Activated T-helper 1 cell treated with Interleukin-2 at 50 U/mL for 16 hours (primary cell): ENCODE data around the gene CD101.

Source experiments
- DNase-seq: peaks from one replicate; pipeline ENCODE4 v3.0.0-alpha.2; 2020; ENCODE audit warnings: low read depth

Gene CD101

DNA sequence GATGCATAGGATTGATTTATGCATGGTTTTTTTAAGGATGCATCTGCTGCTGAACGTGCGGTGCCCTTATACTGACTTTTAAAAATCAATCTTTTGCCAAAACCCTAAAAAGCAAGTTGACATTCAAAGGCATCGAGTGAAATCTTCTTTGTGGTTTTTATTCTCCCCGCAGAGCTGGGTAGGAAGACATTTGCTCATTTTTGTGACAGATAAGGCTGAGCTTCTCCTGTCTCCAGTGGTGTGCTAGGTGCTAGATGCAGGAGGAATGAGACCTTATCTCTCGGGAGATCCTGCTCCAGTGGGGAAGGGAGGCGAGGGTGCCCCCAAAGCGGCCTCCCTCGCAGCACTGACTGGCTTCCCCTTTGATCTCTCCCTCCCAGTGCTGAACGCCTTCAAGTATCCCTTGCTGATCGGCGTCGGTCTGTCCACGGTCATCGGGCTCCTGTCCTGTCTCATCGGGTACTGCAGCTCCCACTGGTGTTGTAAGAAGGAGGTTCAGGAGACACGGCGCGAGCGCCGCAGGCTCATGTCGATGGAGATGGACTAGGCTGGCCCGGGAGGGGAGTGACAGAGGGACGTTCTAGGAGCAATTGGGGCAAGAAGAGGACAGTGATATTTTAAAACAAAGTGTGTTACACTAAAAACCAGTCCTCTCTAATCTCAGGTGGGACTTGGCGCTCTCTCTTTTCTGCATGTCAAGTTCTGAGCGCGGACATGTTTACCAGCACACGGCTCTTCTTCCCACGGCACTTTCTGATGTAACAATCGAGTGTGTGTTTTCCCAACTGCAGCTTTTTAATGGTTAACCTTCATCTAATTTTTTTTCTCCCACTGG is 14.9 kb upstream of the CD101 start:
- peak; percentile 20 for DNase-seq

DNA sequence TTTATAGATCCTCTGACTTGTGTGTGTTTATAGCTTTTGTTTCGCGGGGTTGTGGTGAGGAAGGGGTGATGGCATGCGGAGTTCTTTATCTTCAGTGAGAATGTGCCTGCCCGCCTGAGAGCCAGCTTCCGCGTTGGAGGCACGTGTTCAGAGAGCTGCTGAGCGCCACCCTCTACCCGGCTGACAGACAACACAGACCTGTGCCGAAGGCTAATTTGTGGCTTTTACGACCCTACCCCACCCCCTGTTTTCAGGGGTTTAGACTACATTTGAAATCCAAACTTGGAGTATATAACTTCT is 14.4 kb upstream of the CD101 start:
- peak; percentile 59 for DNase-seq

DNA sequence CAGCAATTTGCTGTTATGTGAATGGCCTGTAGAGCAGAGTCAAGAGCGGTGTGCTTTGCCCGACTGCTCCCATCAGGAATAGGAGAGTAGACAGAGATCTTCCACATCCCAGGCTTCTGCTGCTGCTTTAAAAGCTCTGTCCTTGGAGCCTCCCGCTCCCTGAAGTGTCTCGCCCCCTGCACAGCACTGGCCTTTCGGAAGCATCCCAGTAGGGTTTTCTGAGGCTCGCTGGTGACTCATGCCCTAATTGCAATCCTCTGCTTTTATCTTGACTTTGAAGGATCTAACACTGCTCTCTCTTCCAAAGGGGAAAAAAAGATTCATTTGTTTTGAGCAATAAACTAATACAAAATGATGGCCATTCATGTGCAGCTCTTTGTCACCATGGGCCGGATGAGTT is 13.3 kb upstream of the CD101 start:
- no peak for DNase-seq

DNA sequence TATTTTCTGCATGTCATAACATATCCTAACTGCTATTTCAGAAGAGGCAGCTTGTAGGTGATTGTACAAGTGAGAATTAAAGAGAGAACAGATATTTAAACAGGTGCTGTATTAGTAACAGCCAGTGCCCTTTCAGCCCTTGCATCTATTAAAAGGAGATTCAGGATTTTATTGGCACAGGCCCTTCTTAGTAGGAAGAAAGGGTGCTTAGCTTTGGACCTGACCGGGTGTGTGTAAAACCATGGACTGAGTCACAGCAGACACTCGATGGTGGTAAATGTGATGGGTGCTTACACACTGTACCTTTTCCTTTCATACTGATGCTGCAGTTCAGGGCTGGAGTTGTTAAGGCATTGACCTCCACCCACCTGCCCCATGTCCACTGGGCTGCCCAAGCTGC is 12.7 kb upstream of the CD101 start:
- no peak for DNase-seq

DNA sequence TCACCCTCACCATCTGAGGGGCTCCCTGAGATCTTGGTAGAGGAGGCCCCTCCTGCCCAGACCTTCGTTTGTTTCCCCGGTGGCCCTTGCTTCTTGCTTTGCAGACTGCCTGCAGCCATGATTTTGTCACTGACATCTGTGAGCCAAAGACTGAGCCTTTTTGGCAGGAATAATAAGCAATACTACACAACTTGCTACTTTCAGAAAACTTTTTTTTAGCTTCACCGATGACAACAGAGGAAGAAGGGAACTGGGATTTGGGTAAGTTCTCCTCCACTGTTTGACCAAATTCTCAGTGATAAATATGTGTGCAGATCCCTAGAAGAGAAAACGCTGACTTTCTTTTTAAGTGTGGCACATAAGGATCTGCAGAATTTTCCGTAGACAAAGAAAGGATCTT is 11.7 kb upstream of the CD101 start:
- DNase-seq, result no peak

DNA sequence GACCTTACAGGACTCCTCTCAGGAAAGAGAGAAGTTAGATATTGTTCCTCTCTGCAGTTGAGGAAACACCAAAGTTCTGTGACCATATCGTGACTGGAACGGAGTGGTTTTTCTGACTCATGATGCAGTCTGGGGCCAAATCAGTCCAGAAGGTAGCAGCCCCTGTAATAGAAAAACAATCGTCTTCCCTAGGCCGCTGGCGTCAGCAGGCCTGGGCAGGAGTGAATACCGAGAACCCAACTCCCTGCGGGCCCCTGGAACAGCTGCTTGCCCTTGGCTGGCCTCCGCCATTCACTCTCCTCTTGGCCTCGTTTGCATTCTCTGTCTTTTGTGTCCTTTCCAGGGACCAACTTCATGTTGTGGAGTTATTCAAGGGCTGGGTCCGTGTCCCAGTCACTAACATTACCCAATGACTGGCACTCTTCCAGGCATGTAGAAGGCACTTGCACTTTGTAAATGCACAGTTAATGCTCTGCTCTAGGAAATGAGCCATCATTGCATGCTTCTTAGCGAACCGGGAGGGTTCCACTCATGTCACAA is 10.9 kb upstream of the CD101 start:
- DNase-seq, result no peak

DNA sequence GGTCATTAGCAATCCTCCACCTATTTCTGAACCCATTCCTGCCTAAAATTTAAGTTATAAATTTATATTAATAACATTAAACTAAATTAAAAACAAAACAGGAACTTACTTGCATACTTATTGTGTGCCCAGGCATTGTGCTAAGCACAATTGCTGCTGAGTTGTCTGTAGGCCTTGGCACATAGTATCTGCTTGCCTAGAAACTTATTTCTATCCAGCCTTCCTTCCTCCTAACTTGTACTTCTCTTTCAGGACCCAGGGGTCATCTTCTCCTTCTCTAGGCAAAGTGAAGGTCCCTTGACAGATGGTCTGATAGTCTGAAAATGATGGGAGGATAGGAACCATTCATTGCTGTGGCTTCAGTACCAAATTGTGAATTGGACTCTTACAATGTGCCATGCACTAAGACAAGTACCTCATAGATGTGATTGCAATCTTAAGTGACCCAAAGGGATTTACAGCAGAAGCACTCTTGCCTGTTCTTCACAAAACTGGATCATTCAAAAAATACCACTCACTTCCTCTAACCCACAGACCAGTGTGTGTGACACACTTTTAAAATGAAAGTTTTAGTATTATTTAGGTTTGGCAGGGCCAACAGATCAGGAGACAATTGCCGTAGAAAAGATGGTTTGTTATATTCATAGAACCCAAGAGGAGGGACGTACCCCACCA is 10.3 kb upstream of the CD101 start:
- DNase-seq, result no peak

GRCh38 chr1:116991918-116992317 is 9.6 kb upstream of the CD101 start:
- DNase-seq, result no peak

DNA sequence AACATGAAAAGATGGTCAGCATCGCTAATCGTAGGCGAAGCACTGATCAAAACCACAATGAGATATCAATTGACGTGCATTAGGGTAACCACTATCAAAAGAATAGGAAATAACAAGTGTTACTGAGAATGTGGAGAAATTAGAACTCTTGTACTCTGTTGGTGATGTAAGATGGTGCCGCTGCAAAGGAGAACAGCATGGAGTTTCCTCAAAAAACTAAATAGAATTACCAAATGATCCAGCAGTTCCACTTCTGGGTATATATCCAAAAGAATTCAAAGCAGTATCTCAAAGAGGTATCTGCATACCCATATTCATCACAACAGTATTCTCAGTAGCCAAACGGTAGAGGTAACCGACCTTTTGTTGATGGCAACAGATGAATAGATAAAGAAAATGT is 8.3 kb upstream of the CD101 start:
- no peak for DNase-seq

DNA sequence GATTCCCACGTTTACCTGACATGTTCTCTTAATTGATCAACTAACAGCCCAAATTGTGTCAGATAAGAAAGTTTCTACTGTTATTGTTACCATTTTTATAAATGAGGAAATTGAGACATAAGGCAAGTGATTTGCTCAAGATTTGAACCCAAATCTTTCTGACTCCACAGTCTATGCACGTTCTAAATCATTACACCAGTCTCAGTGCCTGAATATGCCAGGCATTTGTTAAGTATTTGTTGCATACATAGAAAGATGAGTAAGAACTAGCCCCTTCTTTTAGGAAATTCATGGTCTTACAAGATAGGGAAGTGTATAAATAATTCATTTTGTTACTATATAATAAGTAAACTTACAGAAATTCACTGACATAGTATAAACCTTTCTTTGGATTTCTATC is 7.1 kb upstream of the CD101 start:
- DNase-seq, result no peak

DNA sequence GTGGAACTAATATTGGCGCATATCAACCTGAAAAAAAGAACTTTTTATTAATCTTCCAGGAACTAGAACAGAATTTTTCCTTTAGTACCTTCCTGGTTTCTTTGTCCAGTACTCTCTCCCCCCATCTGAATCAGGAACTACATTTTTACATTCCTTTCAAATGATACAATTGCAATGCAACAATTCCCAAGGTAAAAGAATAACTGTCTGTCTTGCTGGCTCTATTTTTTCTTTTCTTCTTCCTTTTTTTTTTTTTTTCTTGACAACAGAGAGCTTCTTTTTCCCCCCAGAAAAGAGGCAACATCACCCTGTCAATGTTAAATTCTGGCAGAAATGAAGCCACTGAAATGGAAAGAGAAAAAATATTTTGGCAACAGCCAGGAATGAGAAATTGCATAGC is 4.5 kb upstream of the CD101 start:
- DNase-seq, result no peak

DNA sequence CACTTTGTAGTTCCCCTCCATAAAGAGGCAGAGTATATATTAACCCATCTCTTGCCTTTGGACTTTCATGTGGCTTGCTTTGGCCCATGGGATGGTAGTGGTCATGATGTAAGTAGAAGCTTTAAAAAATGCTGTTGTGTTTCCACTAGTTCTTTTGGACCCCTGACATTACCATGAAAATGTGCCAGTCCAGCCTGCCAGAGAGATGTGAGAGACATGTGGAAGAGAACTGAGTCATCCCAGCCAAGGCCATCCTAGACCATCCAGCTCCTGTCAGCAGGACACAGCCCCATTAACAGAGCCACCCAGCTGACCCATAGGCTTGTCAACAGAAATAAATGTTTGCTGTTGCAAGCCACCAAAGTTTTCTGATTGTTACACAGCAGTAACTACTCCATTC is 3.9 kb upstream of the CD101 start:
- DNase-seq, result no peak

DNA sequence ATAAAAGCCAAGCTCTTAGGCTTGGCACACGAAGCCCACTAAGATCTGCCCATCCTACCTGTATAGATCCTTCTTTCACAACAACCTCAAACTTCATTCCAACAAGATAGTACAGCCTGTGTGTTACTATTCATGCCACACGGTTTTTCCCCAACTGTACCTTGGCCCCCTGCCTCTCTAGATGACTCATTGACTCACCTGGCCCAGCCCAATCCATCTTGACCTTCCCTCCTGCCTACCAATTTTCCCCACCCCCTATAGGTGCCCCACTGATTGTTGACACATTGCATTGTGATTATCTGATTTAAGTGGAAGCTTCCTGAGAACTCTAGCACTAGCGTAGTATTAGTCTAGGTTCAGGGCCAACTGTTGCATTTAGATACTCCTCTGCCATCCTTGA is 2.0 kb upstream of the CD101 start:
- DNase-seq, result no peak

- DNase-seq, result no peak
Observed at GRCh38 chr1:117000142-117000541, 1.4 kb upstream of the CD101 start.

DNA sequence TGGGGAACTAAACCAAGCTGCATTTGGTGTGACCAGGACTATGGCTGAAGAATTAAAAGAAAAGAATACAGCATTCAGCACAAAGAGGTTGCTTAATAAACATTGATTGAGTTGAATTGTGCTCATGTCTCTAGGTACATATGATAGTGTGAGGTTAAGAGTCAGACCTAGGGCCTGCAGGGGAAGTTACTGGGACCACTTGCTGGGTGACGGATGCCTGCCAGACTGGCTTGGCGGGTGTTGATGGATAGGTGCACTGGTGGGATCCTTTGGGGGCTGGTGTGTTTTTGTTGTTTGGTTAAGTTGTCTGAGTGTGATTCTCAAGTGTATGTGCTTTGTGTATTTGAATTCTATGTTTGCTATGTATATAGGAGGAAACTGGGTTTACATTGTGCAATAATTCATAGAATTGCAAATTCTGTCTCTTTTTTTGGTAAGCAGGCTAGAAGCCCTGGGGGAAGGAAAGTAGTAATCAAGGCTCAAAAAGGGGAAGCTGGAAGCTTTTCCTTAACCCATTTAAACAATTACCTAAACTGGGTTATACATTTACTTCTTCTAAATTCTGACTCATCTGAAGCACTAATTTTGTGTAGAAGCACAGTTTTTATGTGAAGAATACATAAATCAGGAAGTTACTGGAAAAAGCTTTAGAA is 1.8 kb downstream of the CD101 start:
- DNase-seq, result no peak

DNA sequence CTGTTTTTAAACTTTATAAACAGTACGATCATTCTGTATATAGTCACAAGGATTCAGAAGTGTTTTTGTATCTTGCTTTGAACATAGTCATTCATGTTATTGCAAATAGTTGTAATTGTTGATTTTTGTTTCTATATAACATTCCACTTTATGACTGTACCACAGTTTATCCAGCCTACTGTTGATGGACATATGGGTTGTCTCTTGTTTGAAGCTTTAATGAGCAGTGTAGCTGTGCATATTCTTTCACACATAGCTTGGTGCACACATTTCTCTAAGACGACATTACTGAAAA is 6.1 kb downstream of the CD101 start:
- no peak for DNase-seq

DNA sequence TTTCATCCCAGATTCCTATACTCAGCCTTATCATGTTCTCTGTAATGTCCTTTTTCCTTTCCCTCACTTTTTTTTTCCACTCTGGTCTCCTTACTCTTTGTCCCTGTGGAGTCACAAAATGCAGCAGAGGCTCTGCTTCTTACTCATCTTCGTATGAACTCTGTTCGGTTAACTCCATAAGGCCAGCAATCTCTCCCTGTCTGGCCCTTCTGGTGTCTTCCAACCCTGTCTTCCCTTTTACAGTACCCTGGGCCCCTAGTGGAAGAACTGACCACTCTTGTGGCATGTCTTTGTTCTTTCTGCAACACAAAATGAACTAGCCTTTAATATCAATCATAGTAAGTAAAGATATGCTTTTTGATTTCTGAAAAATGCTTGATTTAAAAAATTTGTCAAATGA is 7.1 kb downstream of the CD101 start:
- no peak for DNase-seq

DNA sequence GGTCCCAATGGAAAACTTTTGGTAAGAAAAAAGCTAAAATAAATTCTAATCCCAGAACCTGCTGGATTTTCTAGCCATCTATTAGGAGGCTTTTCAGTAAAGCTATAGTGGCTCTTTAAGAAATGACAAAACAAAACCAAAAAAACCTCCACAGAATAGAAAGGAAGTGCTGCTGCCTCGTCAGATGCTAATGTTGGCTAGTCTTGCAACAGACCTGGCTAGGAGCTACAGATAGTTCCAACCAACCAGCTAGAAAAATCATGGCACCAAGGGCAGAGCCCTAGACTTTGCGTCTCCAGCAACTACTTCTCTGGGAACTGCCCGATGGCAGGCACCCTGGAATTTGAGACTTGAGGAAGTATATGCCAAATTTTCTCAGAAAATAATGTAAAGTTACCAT is 7.6 kb downstream of the CD101 start:
- DNase-seq, result no peak

DNA sequence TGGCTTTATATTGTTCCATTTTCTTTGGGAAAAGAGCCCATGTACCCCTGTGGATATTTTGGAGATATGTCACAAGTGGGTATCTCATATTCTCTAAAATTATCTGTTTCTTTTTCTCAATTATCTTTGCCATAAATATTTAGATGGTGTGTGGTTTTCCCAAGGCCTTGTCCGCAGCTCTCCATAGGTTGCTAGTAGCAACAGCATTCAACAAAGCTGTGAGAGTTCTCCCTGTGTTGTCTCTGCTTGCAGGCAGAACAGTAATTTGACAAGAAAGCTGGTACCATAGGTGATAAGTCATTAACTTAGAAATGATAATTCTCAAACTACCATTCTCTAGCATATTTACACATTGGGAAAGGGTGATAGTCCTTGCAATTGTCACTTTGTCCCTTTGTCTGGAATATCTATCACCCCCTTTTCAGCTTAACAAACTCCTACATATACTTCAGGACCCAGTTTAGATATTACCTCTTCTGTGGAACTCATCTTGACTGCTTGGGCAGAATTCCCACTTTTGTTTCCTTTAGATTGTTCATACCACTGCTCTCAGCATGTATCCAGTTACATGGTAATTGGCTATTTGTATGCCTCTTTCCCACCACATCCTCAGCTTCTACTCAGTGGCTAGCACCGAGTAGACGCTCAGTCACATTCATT is 8.9 kb downstream of the CD101 start:
- DNase-seq, result no peak

GRCh38 chr1:117011334-117011733 is 9.8 kb downstream of the CD101 start:
- DNase-seq, result no peak

- no peak for DNase-seq
Observed at GRCh38 chr1:117013309-117013858, 11.8 kb downstream of the CD101 start.

- DNase-seq, result no peak
Observed at GRCh38 chr1:117014209-117014608, 12.6 kb downstream of the CD101 start.

DNA sequence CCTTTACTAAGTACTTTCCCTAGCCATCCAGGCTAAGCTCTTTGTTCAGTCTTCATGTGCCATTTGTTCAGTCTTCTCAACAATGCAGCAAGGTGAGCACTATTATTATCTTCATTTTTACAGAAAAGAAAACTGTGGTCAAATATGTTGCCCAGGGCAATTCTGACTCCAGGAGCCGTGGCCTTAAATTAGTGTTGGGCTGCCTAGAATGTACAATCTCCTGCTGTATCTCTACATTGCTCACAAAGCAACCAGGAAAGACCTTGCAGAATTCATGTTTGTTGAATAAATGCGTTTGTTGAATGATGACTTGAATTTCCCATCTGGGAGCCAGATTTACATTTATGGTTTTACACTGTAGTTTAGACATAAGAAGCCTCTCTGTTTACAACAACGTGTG is 14.2 kb downstream of the CD101 start:
- no peak for DNase-seq
